Neural cell (in vitro differentiated cells): ENCODE measurements around the gene FXYD6.

ENCODE experiments used
- EZH2 ChIP-seq: fragments of 200-600, 300-800 bp; shearing (Covaris generic), sonication (generic); IDR thresholded peaks from 2 replicates; pipeline ENCODE4 v1.6.1; 2014; ENCODE audit warnings: antibody characterized with exemption, low read length, borderline replicate concordance, mild to moderate bottlenecking; ENCODE audit not compliant: insufficient read depth, poor library complexity, severe bottlenecking
- MXI1 ChIP-seq: fragments of 450-650 bp; conservative IDR thresholded peaks from 2 replicates; pipeline ENCODE4 v1.6.1; 2014; ENCODE audit warnings: antibody characterized with exemption, mild to moderate bottlenecking; ENCODE audit not compliant: poor library complexity, severe bottlenecking
- TF ChIP-seq, protein P1 (sequence below): fragments of 450-650 bp; IDR thresholded peaks from 2 replicates; pipeline ENCODE4 v1.5.1; 2014; ENCODE audit warnings: antibody characterized with exemption, mild to moderate bottlenecking, moderate library complexity; ENCODE audit not compliant: poor library complexity, severe bottlenecking

DNA sequence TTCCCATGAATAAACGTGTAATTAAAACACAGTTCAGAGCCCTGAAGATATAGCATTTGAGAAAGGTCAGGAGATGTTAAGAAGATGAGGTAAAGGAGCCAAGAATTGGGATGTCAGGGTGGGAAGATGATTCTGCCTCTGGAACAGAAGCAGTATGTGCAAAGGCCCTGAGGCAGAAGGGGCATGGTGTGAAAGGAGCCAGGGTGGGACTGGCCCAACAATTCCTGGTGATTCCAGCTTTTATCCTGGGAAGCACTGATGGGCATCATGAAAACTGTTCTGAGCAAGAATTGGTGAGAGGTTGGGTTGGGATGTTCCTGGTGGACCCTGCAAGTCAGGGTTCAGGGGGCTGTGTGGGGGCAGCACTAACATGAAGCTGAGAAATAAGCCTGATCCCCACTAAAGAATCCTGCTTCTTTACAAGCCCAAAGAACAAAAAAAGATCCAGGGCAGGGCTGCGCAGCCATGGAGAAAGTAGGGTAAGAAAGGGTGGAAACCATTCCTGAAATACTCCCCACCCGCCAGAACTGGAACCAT lies 2.5 kb upstream of the FXYD6 start:
- TF ChIP-seq, protein P1, sequence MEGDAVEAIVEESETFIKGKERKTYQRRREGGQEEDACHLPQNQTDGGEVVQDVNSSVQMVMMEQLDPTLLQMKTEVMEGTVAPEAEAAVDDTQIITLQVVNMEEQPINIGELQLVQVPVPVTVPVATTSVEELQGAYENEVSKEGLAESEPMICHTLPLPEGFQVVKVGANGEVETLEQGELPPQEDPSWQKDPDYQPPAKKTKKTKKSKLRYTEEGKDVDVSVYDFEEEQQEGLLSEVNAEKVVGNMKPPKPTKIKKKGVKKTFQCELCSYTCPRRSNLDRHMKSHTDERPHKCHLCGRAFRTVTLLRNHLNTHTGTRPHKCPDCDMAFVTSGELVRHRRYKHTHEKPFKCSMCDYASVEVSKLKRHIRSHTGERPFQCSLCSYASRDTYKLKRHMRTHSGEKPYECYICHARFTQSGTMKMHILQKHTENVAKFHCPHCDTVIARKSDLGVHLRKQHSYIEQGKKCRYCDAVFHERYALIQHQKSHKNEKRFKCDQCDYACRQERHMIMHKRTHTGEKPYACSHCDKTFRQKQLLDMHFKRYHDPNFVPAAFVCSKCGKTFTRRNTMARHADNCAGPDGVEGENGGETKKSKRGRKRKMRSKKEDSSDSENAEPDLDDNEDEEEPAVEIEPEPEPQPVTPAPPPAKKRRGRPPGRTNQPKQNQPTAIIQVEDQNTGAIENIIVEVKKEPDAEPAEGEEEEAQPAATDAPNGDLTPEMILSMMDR: no peak
- no peak for TF ChIP-seq MXI1
- no peak for TF ChIP-seq EZH2
